IMR-90 (cell line): ENCODE results near the gene DVL2. TPM values are rescaled to one million over a fixed set of nuclear protein-coding genes. Genes with fewer than 3 reads are reported as not detected.

Experiments
- ATAC-seq: fragments of 200-7000 bp; cut with Tn5 transposase; 2 replicates; pipeline ENCODE4 v1.9.1; 2020; ENCODE audit warnings: low read depth, mild to moderate bottlenecking, moderate library complexity
- BruUV-seq: library from RNA; stranded (reverse); fragments of 400-500 nt; replicated peaks from 2 replicates; lab custom pipeline; 2021; lab: Mats Ljungman, UMichigan
- CTCF ChIA-PET: fragments of 300-600 bp; formaldehyde crosslinking; extraction: SDS; loops from one replicate; lab custom pipeline; 2021; ENCODE audit warnings: antibody characterized with exemption; lab: Yijun Ruan, JAX
- POLR2A ChIA-PET: fragments of 300-600 bp; sonication (Branson Sonifier 250); formaldehyde crosslinking; loops from one replicate; lab custom pipeline; 2022; ENCODE audit warnings: antibody characterized with exemption; ENCODE audit not compliant: unreplicated experiment; lab: Charles Lee
- DNase-seq: peaks from one replicate; pipeline ENCODE4 v3.0.0; 2013
- H2AFZ ChIP-seq: replicated peaks from 2 replicates; pipeline ENCODE3; 2013; ENCODE audit warnings: low read length, mild to moderate bottlenecking; ENCODE audit not compliant: poor library complexity
- H2AK5ac ChIP-seq: 2 replicates; pipeline ENCODE4 v1.6.1; 2013; ENCODE audit warnings: low read depth, low read length, inconsistent platforms
- H2AK9ac ChIP-seq: replicated peaks from 2 replicates; pipeline ENCODE3; 2013; ENCODE audit warnings: mild to moderate bottlenecking, low read depth, low read length, moderate library complexity; ENCODE audit not compliant: poor library complexity
- H2BK120ac ChIP-seq: 2 replicates; pipeline ENCODE4 v1.6.1; 2013; ENCODE audit warnings: low read depth, low read length, inconsistent platforms
- H2BK15ac ChIP-seq: 3 replicates; pipeline ENCODE4 v1.6.1; 2013; ENCODE audit warnings: low read depth, low read length, inconsistent platforms
- H2BK20ac ChIP-seq: 2 replicates; pipeline ENCODE4 v1.6.1; 2013; ENCODE audit warnings: low read depth, mild to moderate bottlenecking, inconsistent platforms, low read length, moderate library complexity
- H2BK5ac ChIP-seq: 2 replicates; pipeline ENCODE4 v1.6.1; 2013; ENCODE audit warnings: mild to moderate bottlenecking, low read depth, low read length, inconsistent platforms; ENCODE audit not compliant: poor library complexity, severe bottlenecking
- H3K14ac ChIP-seq: replicated peaks from 2 replicates; pipeline ENCODE4 v1.6.1; 2013; ENCODE audit warnings: low read depth, low read length, inconsistent platforms
- H3K18ac ChIP-seq: 2 replicates; pipeline ENCODE4 v1.6.1; 2013; ENCODE audit warnings: low read depth, low read length, control low read depth
- H3K23ac ChIP-seq: 2 replicates; pipeline ENCODE4 v1.6.1; 2013; ENCODE audit warnings: low read depth, low read length, inconsistent platforms
- H3K27ac ChIP-seq: 2 replicates; pipeline ENCODE4 v1.5.1; 2013; ENCODE audit warnings: mild to moderate bottlenecking, control low read depth, low read length; ENCODE audit not compliant: insufficient read depth
- H3K27me3 ChIP-seq: 2 replicates; pipeline ENCODE4 v1.6.1; 2013; ENCODE audit warnings: low read length; ENCODE audit not compliant: control insufficient read depth, insufficient read depth
- H3K36me3 ChIP-seq: 2 replicates; pipeline ENCODE4 v1.6.1; 2013; ENCODE audit warnings: low read length, mixed read lengths; ENCODE audit not compliant: control insufficient read depth, insufficient read depth
- H3K4ac ChIP-seq: 2 replicates; pipeline ENCODE4 v1.6.1; 2013; ENCODE audit warnings: low read depth, low read length, inconsistent platforms
- H3K4me1 ChIP-seq: 2 replicates; pipeline ENCODE4 v1.6.1; 2013; ENCODE audit warnings: low read length, mixed read lengths; ENCODE audit not compliant: control insufficient read depth, insufficient read depth
- H3K4me2 ChIP-seq: 2 replicates; pipeline ENCODE4 v1.6.1; 2013; ENCODE audit warnings: low read depth, mild to moderate bottlenecking, control low read depth, low read length, moderate library complexity
- H3K4me3 ChIP-seq: 2 replicates; pipeline ENCODE4 v1.5.1; 2013; ENCODE audit warnings: low read depth, mild to moderate bottlenecking, control low read depth, low read length, moderate library complexity; ENCODE audit not compliant: insufficient read depth
- H3K56ac ChIP-seq: 2 replicates; pipeline ENCODE4 v1.6.1; 2013; ENCODE audit warnings: low read length, inconsistent platforms; ENCODE audit not compliant: insufficient read depth; ENCODE audit errors: extremely low read depth
- H3K79me1 ChIP-seq, 2 experiments: 2 replicates each; pipeline ENCODE4 v1.6.1; 2013; ENCODE audit warnings: low read length in 2 of 2, inconsistent platforms in 1 of 2, low read depth in 1 of 2
- H3K9ac ChIP-seq: 2 replicates; pipeline ENCODE4 v1.6.1; 2013; ENCODE audit warnings: low read depth, low read length, control low read depth
- H3K9me1 ChIP-seq: 2 replicates; pipeline ENCODE4 v1.6.1; 2013; ENCODE audit warnings: low read length, inconsistent platforms; ENCODE audit not compliant: insufficient read depth
- H3K9me3 ChIP-seq: 2 replicates; pipeline ENCODE4 v1.6.1; 2013; ENCODE audit warnings: low read length; ENCODE audit not compliant: control insufficient read depth, insufficient read depth
- H4K20me1 ChIP-seq: 2 replicates; pipeline ENCODE4 v1.6.1; 2013; ENCODE audit warnings: low read length, inconsistent platforms; ENCODE audit not compliant: insufficient read depth
- H4K5ac ChIP-seq: 2 replicates; pipeline ENCODE4 v1.6.1; 2013; ENCODE audit warnings: mild to moderate bottlenecking, low read depth, low read length, control low read depth
- H4K8ac ChIP-seq, 2 experiments: 2 replicates each; pipeline ENCODE4 v1.6.1; 2013; ENCODE audit warnings: low read depth in 2 of 2, low read length in 2 of 2, control low read depth in 1 of 2, inconsistent platforms in 1 of 2
- H4K91ac ChIP-seq: 2 replicates; pipeline ENCODE4 v1.6.1; 2013; ENCODE audit warnings: low read depth, low read length, inconsistent platforms; ENCODE audit not compliant: insufficient read depth
- FOS ChIP-seq: fragments of 150-350 bp; IDR thresholded peaks from 2 replicates; pipeline ENCODE4 v1.6.1; 2016; ENCODE audit warnings: low read depth, low read length
- MAZ ChIP-seq: IDR thresholded peaks from 2 replicates; pipeline ENCODE4 v1.6.1; 2012; ENCODE audit warnings: low read depth, mild to moderate bottlenecking, low read length, improper control_type of control experiment, moderate library complexity, borderline replicate concordance
- NFE2L2 ChIP-seq: fragments of 150-350 bp; IDR thresholded peaks from 2 replicates; pipeline ENCODE4 v1.6.1; 2016; ENCODE audit warnings: low read depth, mild to moderate bottlenecking, low read length
- RCOR1 ChIP-seq: IDR thresholded peaks from 2 replicates; pipeline ENCODE4 v1.6.1; 2012; ENCODE audit warnings: mild to moderate bottlenecking, low read length, improper control_type of control experiment; ENCODE audit not compliant: insufficient replicate concordance
- SMC3 ChIP-seq: fragments of 150-350 bp; IDR thresholded peaks from 2 replicates; pipeline ENCODE4 v1.6.1; 2016; ENCODE audit warnings: low read depth, mild to moderate bottlenecking, antibody characterized with exemption, low read length, moderate library complexity
- WGBS, 2 experiments: methylation state at CpG; one replicate each; pipeline versions ENCODE4 v1.1.5 to v1.1.7; 2013; ENCODE audit warnings: missing lambda C conversion rate in 2 of 2; ENCODE audit not compliant: insufficient read length in 1 of 2; ENCODE audit errors: extremely low coverage in 2 of 2; 5-methylcytosine and 5-hydroxymethylcytosine counted together
- dilution Hi-C: fragments of 300-500 bp; cut with HindIII; formaldehyde crosslinking; loops from one replicate; pipeline ENCODE4 v1.14.3; 2018; ENCODE audit warnings: low sequenced_read_pairs; ENCODE audit not compliant: unreplicated experiment
- in situ Hi-C: fragments of 300-500 bp; cut with MboI; formaldehyde crosslinking; loops from 3 replicates; pipeline ENCODE4 v1.14.3; 2019; ENCODE audit warnings: low sequenced_read_pairs, inconsistent platforms, mixed read lengths
- intact Hi-C: fragments of 100-400 bp; cut with micrococcal nuclease; formaldehyde crosslinking; loops from 2 replicates; pipeline ENCODE4 v1.10.0; 2022
- polyA plus RNA-seq, 3 experiments: library from polyadenylated mRNA; depleted of rRNA; stranded (reverse); fragments of >200 nt; gene quantifications; 2 replicates each; pipeline ENCODE4 v1.2.3, GENCODE V29; 2012; ENCODE audit warnings: low replicate concordance in 1 of 3
- total RNA-seq: library from RNA; depleted of rRNA; stranded (reverse); fragments of >200 nt; gene quantifications from 2 replicates; pipeline ENCODE4 v1.2.3, GENCODE V29; 2012
- TF ChIP-seq, protein P1 (sequence below): fragments of 150-350 bp; IDR thresholded peaks from 2 replicates; pipeline ENCODE4 v1.6.1; 2017; ENCODE audit warnings: mild to moderate bottlenecking, antibody characterized with exemption, low read length, low read depth

The DVL2 gene
- total and polyA plus RNA-seq, 2 of the 4 experiments (the other 2 are of a cell fraction) = 11.8 to 21.3 TPM

DNA sequence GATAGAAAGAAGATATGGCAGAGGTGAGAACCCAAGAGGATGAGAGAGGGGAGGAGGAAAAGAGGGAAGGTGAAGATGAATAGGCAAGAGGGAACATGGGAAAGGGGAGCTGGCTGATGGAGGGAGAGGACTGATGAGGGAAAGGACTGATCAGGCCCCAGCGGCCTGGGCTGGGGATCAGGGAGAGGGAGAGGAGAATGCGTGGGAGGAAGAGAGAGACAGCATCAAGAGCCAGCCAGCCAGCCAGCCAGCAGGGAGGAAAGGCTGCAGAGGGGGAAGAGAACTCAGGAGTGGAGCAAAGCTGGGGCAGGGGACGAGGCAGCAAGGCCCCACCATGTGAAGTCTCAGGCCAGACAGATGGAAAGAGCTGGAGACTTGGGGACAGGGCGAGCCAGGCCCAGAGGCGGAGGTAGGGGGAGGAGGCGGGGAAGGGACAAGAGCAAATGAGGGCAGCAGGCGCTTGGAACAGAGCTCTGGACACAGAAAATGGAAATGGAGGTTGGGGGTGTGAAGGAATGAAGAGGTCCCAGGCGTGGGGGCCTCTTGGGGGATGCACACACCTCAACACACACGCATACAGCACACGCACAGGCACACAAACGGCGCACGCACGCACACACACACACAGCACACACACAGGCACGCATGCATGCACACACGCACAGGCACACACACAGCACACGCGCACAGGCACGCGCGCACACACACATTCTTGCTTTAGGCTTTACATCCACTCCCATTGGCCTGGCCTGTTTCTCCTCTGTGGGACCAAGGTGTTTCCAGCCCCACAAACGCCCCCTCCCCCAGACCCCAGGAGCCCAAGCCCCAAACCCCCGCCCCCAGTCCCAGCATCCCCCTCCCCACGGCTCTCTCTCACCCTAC, 27.0 kb downstream of the DVL2 start:
- Histone ChIP-seq H4K20me1 (peaks cover 61% of the 10 kb centered on the region), H2BK15ac (no peak overlapping the region), H3K9me3 (no peaks in the 10 kb centered on the region), H4K91ac (no peak overlapping the region), H3K36me3 (peaks cover 17% of the 10 kb centered on the region), H3K9ac (no peak overlapping the region), H2BK120ac (no peak overlapping the region), H2AK5ac (peak overlapping the region; percentile 70; the same call in 1 of the 2 replicates), H3K4me3 (no peak overlapping the region), H3K23ac (no peak overlapping the region), H3K79me1 (peaks cover 13 to 89% of the 10 kb centered on the region in 2 experiments), H3K27ac (no peak overlapping the region), H3K9me1 (peaks cover 13% of the 10 kb centered on the region), H2AK9ac (no peak overlapping the region), H3K4me1 (peaks cover 9% of the 10 kb centered on the region), H2AFZ (peak overlapping the region; percentile 26), H3K18ac (no peak overlapping the region), H3K56ac (no peak overlapping the region), H3K4me2 (no peak overlapping the region), H3K4ac (no peak overlapping the region), H2BK5ac (no peak overlapping the region), H3K14ac (no peak overlapping the region), H4K8ac (no peak overlapping the region), H4K5ac (no peak overlapping the region), H2BK20ac (no peak overlapping the region), H3K27me3 (no peaks in the 10 kb centered on the region)
- ATAC-seq (peak; percentile 12; the same call in 1 of the 2 replicates), DNase-seq (peak; percentile 33)
- no peak for TF ChIP-seq MAZ
- TF ChIP-seq FOS = no peak
- TF ChIP-seq, protein P1, sequence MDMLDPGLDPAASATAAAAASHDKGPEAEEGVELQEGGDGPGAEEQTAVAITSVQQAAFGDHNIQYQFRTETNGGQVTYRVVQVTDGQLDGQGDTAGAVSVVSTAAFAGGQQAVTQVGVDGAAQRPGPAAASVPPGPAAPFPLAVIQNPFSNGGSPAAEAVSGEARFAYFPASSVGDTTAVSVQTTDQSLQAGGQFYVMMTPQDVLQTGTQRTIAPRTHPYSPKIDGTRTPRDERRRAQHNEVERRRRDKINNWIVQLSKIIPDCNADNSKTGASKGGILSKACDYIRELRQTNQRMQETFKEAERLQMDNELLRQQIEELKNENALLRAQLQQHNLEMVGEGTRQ = no peak
- TF ChIP-seq NFE2L2 = no peak
- TF ChIP-seq RCOR1 = no peak
- no peak for TF ChIP-seq SMC3
- dilution Hi-C loops (no loop called here), in situ Hi-C loops (no loop called here), intact Hi-C loops (no loop called here)
- BruUV-seq = no TSS peak
- 81% methylated on average over 6 of the region's 24 CpGs; no CpG with 5 or more reads in 1 of the 2 experiments for WGBS, 2 experiments
- ChIA-PET CTCF (no interaction called here), POLR2A (no interaction called here)
